OCI-LY7 (cell line): Measurements from ENCODE around the gene METTL3. TPM values are rescaled to one million over a fixed set of nuclear protein-coding genes. Genes with fewer than 3 reads are reported as not detected.

Experiments
- BruUV-seq: library from RNA; stranded (reverse); fragments of 400-500 nt; replicated peaks from 2 replicates; lab custom pipeline; 2021; lab: Mats Ljungman, UMichigan
- CTCF ChIA-PET: fragments of 300-600 bp; sonication (Branson Sonifier 250); formaldehyde crosslinking; loops from one replicate; lab custom pipeline; 2022; ENCODE audit warnings: antibody characterized with exemption; ENCODE audit not compliant: unreplicated experiment; lab: Charles Lee
- POLR2A ChIA-PET: fragments of 300-600 bp; sonication (Branson Sonifier 250); formaldehyde crosslinking; loops from one replicate; lab custom pipeline; 2022; ENCODE audit warnings: antibody characterized with exemption; lab: Charles Lee
- DNase-seq: peaks from one replicate; pipeline ENCODE4 v3.0.0-alpha.2; 2015; ENCODE audit warnings: low spot score
- H2AFZ ChIP-seq: fragments of 200-600 bp; sonication (generic), shearing (Covaris generic); 2 replicates; pipeline ENCODE4 v1.6.1; 2014; ENCODE audit warnings: mild to moderate bottlenecking, antibody characterized with exemption, low read length, moderate library complexity
- H3K27ac ChIP-seq: fragments of 200-600 bp; sonication (generic); 2 replicates; pipeline ENCODE4 v1.5.1; 2014; ENCODE audit warnings: mixed run types, low read depth, mild to moderate bottlenecking, moderate library complexity, low read length, inconsistent platforms; ENCODE audit not compliant: poor library complexity, severe bottlenecking
- H3K36me3 ChIP-seq: fragments of 200-600 bp; sonication (generic); 2 replicates; pipeline ENCODE4 v1.6.1; 2014; ENCODE audit warnings: mild to moderate bottlenecking, antibody characterized with exemption, low read length, moderate library complexity, mixed read lengths; ENCODE audit not compliant: insufficient read depth
- H3K4me1 ChIP-seq: fragments of 200-600 bp; sonication (generic); 2 replicates; pipeline ENCODE4 v1.5.1; 2014; ENCODE audit warnings: mild to moderate bottlenecking, low read length; ENCODE audit not compliant: insufficient read depth, poor library complexity, severe bottlenecking
- H3K4me2 ChIP-seq: fragments of 200-600 bp; sonication (generic); 2 replicates; pipeline ENCODE4 v1.6.1; 2014; ENCODE audit warnings: mild to moderate bottlenecking, low read length
- H3K4me3 ChIP-seq: fragments of 200-600 bp; sonication (generic); 2 replicates; pipeline ENCODE4 v1.5.1; 2014; ENCODE audit warnings: mild to moderate bottlenecking, low read depth, low read length; ENCODE audit not compliant: poor library complexity, severe bottlenecking
- H3K79me2 ChIP-seq: fragments of 200-600 bp; sonication (generic); 2 replicates; pipeline ENCODE4 v1.6.1; 2016; ENCODE audit warnings: low read depth, mild to moderate bottlenecking, low read length, moderate library complexity, mixed read lengths; ENCODE audit not compliant: insufficient read depth
- H3K9me2 ChIP-seq: fragments of 200-600 bp; sonication (generic); 2 replicates; pipeline ENCODE4 v1.6.1; 2016; ENCODE audit warnings: mild to moderate bottlenecking, low read length, mixed read lengths; ENCODE audit not compliant: insufficient read depth
- H3K9me3 ChIP-seq: fragments of 200-600 bp; sonication (generic); 2 replicates; pipeline ENCODE4 v1.6.1; 2014; ENCODE audit warnings: mild to moderate bottlenecking, mixed run types, low read length, mixed read lengths
- H4K20me1 ChIP-seq: fragments of 200-600 bp; sonication (generic); 2 replicates; pipeline ENCODE4 v1.6.1; 2014; ENCODE audit warnings: mild to moderate bottlenecking, antibody characterized with exemption, low read length, moderate library complexity, mixed read lengths; ENCODE audit not compliant: insufficient read depth
- EZH2phosphoT487 ChIP-seq: fragments of 200-600 bp; sonication (generic); IDR thresholded peaks from 2 replicates; pipeline ENCODE4 v1.6.1; 2018; ENCODE audit warnings: low read depth, borderline replicate concordance, mild to moderate bottlenecking, mixed run types, antibody characterized with exemption, low read length, moderate library complexity, mixed read lengths
- intact Hi-C: fragments of 100-400 bp; cut with micrococcal nuclease; formaldehyde crosslinking; loops from one replicate; pipeline ENCODE4 v1.10.0; 2022; ENCODE audit not compliant: unreplicated experiment
- total RNA-seq, 2 experiments: library from RNA; depleted of rRNA in 1 of 2; stranded (reverse); fragments of >200 nt in 1 of 2; shearing (Covaris generic) in 1 of 2; gene quantifications; 2 replicates each; pipeline ENCODE4 v1.2.3, GENCODE V29; 2014 to 2022
- TF ChIP-seq, protein P1 (sequence below): fragments of 200-600 bp; sonication (generic); conservative IDR thresholded peaks from 2 replicates; pipeline ENCODE4 v1.5.1; 2014; ENCODE audit warnings: mild to moderate bottlenecking, antibody characterized with exemption, low read length, moderate library complexity, mixed read lengths

METTL3 gene
- total RNA-seq, 2 experiments from 2014 or later, result 101 to 145 TPM

DNA sequence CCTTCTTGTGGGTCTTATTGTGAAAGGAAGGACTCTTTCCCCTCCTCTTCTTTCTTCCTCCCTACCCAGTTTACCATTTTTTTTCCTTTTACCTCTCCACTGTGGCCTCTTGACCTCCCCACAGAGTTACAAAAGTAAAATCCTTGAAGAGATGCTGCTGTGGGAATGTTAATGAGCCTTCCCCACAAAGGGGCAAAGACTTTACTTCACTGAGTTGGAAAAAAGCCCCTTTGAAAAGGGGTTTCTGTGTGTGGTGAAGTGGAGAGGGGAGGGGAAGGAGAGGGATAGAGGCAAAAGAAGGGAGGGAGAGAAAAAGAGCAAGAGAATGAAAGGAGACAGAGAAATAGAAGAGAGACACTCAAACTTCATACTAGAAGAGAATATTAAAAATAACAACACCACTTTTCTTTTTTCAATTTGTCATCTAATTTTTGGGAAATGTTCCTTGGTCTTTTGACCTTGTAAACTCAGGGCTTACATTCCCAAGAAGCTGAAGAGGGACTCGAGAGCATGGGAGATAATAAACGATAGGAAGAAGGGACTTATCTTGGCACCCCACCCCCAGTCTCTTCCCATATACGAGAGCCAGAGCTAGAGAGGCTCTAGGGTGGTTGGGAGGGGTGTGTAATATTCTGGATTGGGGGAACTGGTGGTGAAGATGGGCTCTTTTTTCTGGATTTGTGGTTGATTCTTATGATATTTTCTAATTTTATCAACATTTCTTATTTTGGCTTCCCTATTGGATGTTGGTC lies 28.2 kb upstream of the METTL3 start:
- H3K4me1 ChIP-seq, result peaks cover 30% of the 10 kb centered on the region
- BruUV-seq, result no TSS peak
- H3K27ac ChIP-seq, result no peak overlapping the region
- ChIA-PET CTCF (no interaction called here), POLR2A (interaction anchor here (3.0 kb wide), 1 partner anchor 13 kb away, joined by 13 read pairs; the partner anchor contains the start of gene SALL2)
- H3K9me3 ChIP-seq, result no peaks in the 10 kb centered on the region
- no peak for DNase-seq
- no peak for TF ChIP-seq EZH2phosphoT487
- TF ChIP-seq, protein P1, sequence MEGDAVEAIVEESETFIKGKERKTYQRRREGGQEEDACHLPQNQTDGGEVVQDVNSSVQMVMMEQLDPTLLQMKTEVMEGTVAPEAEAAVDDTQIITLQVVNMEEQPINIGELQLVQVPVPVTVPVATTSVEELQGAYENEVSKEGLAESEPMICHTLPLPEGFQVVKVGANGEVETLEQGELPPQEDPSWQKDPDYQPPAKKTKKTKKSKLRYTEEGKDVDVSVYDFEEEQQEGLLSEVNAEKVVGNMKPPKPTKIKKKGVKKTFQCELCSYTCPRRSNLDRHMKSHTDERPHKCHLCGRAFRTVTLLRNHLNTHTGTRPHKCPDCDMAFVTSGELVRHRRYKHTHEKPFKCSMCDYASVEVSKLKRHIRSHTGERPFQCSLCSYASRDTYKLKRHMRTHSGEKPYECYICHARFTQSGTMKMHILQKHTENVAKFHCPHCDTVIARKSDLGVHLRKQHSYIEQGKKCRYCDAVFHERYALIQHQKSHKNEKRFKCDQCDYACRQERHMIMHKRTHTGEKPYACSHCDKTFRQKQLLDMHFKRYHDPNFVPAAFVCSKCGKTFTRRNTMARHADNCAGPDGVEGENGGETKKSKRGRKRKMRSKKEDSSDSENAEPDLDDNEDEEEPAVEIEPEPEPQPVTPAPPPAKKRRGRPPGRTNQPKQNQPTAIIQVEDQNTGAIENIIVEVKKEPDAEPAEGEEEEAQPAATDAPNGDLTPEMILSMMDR, result no peak
- no peaks in the 10 kb centered on the region for H3K36me3 ChIP-seq
- H2AFZ ChIP-seq, result no peak overlapping the region
- no peak overlapping the region for H3K4me2 ChIP-seq
- intact Hi-C loops, result no loop called here
- H3K79me2 ChIP-seq, result no peaks in the 10 kb centered on the region
- no peak overlapping the region for H3K4me3 ChIP-seq
- H4K20me1 ChIP-seq, result no peaks in the 10 kb centered on the region
- no peaks in the 10 kb centered on the region for H3K9me2 ChIP-seq

DNA sequence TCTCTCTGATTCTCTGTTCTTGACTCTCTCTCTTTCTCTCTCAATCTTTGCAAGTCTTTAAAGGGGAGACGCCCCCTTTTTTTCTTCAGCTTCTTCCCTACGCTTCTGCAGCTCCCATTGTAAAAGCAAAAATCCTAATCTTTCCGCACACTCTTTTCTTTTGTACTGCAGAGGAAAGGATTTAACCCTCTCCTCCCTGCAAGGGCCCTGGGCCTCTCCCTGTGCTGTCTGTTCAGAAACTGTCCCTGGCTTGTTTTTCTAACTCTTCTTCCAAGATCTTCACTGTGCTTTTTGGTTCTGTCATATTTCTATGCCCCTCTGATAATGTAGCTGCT lies 25.9 kb upstream of the METTL3 start:
- TF ChIP-seq, protein P1, result no peak
- no peak for TF ChIP-seq EZH2phosphoT487
- no peak for DNase-seq
- no peaks in the 10 kb centered on the region for H4K20me1 ChIP-seq
- no peak overlapping the region for H2AFZ ChIP-seq
- no peak overlapping the region for H3K4me2 ChIP-seq
- no peak overlapping the region for H3K4me3 ChIP-seq
- peaks cover 23% of the 10 kb centered on the region for H3K4me1 ChIP-seq
- ChIA-PET POLR2A (interaction anchor here (0.6 to 3.0 kb wide), 4 partner anchors 8 to 37 kb away, joined by 4 to 13 read pairs (median 6); partner anchors contain the start of gene SALL2), CTCF (no interaction called here)
- H3K36me3 ChIP-seq, result no peaks in the 10 kb centered on the region
- H3K27ac ChIP-seq, result no peak overlapping the region
- no peaks in the 10 kb centered on the region for H3K9me2 ChIP-seq
- H3K79me2 ChIP-seq, result no peaks in the 10 kb centered on the region
- intact Hi-C loops, result no loop called here
- no TSS peak for BruUV-seq
- no peaks in the 10 kb centered on the region for H3K9me3 ChIP-seq
